Right cardiac atrium (tissue), 5 donors: ENCODE data around the gene NT5C3A. TPM values are rescaled to one million over a fixed set of nuclear protein-coding genes. Genes with fewer than 3 reads are reported as not detected.

Source experiments
- ATAC-seq, 2 donors: fragments of 200-7000 bp; cut with Tn5 transposase; one replicate each; pipeline versions ENCODE4 v1.8.0 to v1.9.1; 2020; ENCODE audit warnings: moderate library complexity in 2 of 2, mild to moderate bottlenecking in 1 of 2
- DNase-seq, 3 donors: peaks; one replicate each; pipeline ENCODE4 v3.0.0-alpha.2; 2020
- H3K27ac ChIP-seq: one replicate; pipeline ENCODE4 v1.5.1; 2013; ENCODE audit warnings: mild to moderate bottlenecking, low read length, control low read depth, moderate library complexity
- H3K27me3 ChIP-seq: one replicate; pipeline ENCODE4 v1.6.1; 2013; ENCODE audit not compliant: control insufficient read depth, insufficient read depth
- H3K4me1 ChIP-seq: one replicate; pipeline ENCODE4 v1.6.1; 2013; ENCODE audit warnings: low read length; ENCODE audit not compliant: control insufficient read depth, insufficient read depth
- H3K4me3 ChIP-seq: one replicate; pipeline ENCODE4 v1.5.1; 2013; ENCODE audit warnings: low read length, control low read depth
- H3K9me3 ChIP-seq: one replicate; pipeline ENCODE4 v1.6.1; 2013; ENCODE audit warnings: low read length; ENCODE audit not compliant: control insufficient read depth
- WGBS: extraction: QIAGEN DNeasy Blood & Tissue Kit; methylation state at CpG from one replicate; pipeline ENCODE4 v1.1.7; 2013; 5-methylcytosine and 5-hydroxymethylcytosine counted together
- intact Hi-C, 4 donors: fragments of 100-400 bp; cut with DNase I; formaldehyde crosslinking; loops; one replicate each; pipeline versions ENCODE4 v1.11.0 to v1.14.0; 2022 to 2023
- long read RNA-seq, 4 donors: library from polyadenylated mRNA; unstranded; transcript quantifications; one replicate each; pipeline ENCODE4 v2.0.0, GENCODE V29; 2020 to 2021
- polyA plus RNA-seq: library from polyadenylated mRNA; stranded (reverse); fragments of 200-250 nt; gene quantifications from one replicate; pipeline ENCODE4 v1.2.3, GENCODE V29; 2013
- total RNA-seq, 4 donors: library from RNA; stranded (reverse); fragmentation: NEBNext Ultra II Directional; extraction: Animal tissue kit (Norgen Biotek cat#: 25700); gene quantifications; one replicate each; pipeline ENCODE4 v1.2.1, GENCODE V29; 2021
- donor health status: healthy with polysubstance abuse.
- donor health status: DM: no; HTN: yes; CAD: no.
- donor health status: DM: no; HTN: no; CAD: no.
- donor health status: DM: no; HTN: yes; CAD: no; lungs with severe emphysema.
- donor health status: DM: yes; HTN: yes; CAD: no.

NT5C3A gene
- total RNA-seq, result 10 to 100 TPM; 13.9 to 21.9 (median 17.4) TPM
- polyA plus RNA-seq, result 12.8 TPM
- long read RNA-seq, donor 1, transcript NT5C3A-204 (10 exons, 1,759 nt), result minor isoform, 6 of 40 reads
- long read RNA-seq, donor 1, transcript NT5C3A-201 (9 exons, 1,704 nt), result major isoform, 21 of 40 reads
- long read RNA-seq, donor 1, partial matches to known transcripts, result 7 of 40 reads
- long read RNA-seq, donor 1, other reads (novel, unspliced or antisense), result 4 of 40 reads
- long read RNA-seq, donor 2, transcript NT5C3A-201 (9 exons, 1,704 nt), result major isoform, 5 of 13 reads
- long read RNA-seq, donor 2, partial matches to known transcripts, result 1 of 13 reads
- long read RNA-seq, donor 2, other reads (novel, unspliced or antisense), result 1 of 13 reads
- long read RNA-seq, donor 3, transcript NT5C3A-204 (10 exons, 1,759 nt), result minor isoform, 6 of 121 reads
- long read RNA-seq, donor 3, transcript NT5C3A-215 (10 exons, 1,542 nt), result minor isoform, 13 of 121 reads
- long read RNA-seq, donor 3, transcript NT5C3A-201 (9 exons, 1,704 nt), result major isoform, 82 of 121 reads
- long read RNA-seq, donor 3, partial matches to known transcripts, result 4 of 121 reads
- long read RNA-seq, donor 3, other reads (novel, unspliced or antisense), result 13 of 121 reads
- long read RNA-seq, donor 4, transcript NT5C3A-201 (9 exons, 1,704 nt), result major isoform, 12 of 20 reads
- long read RNA-seq, donor 4, partial matches to known transcripts, result 3 of 20 reads
- long read RNA-seq, donor 4, other reads (novel, unspliced or antisense), result 1 of 20 reads

DNA sequence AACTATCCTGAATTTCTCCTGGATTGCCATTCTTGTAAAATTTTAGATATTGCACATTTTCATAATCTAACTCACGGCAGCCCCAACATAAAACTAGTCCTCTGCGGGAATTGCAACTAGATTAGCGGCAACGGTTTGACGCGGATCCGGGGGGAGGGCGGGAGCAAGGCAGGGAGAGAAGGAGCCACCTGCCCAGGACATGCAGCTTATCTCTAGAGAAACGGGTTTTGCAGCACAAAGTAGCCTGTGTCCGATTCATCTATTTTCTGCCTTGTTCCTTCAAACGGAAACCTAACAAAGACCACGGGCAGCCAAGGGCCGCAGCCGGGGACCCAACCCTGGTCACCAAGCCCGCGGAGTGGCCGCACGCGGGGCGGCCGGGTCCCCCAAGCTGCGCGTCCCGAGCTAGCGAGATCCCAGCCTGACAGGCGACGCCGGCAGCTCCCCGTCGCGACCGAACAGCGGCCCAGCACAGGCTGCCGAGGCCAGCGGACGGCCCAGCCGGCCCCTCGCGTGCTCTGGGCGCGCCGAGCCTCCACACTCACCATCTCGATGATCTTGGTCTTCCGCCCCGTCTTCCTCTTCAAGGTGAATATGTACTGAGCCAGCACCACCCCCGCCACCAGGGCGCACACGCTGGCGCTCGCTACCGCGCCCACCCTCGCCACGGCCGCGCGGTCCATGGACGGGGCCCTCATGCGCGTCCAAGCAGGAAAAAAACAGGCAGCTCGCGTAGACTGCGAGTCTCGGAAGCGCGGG is at the start of gene NT5C3A:
Gene NT5C3A, minus strand, starts transcription at position 754 of the 759 bp plus-strand sequence. Its CDS starts 71 bp downstream, at position 683.
- Histone ChIP-seq H3K9me3 (no peaks in the 10 kb centered on the region), H3K27ac (peak within 1 kb of the TSS; percentile 98), H3K4me1 (peaks cover 2% of the 10 kb centered on the region), H3K4me3 (peak within 1 kb of the TSS; percentile 89), H3K27me3 (no peaks in the 10 kb centered on the region)
- WGBS, result under 1% methylated on average over 66 of the region's 66 CpGs
- peak; percentile 62 to 71 for ATAC-seq
- intact Hi-C loops, result no loop called here
- peak in 2 of 3 donors; percentile 46 to 80 for DNase-seq

DNA sequence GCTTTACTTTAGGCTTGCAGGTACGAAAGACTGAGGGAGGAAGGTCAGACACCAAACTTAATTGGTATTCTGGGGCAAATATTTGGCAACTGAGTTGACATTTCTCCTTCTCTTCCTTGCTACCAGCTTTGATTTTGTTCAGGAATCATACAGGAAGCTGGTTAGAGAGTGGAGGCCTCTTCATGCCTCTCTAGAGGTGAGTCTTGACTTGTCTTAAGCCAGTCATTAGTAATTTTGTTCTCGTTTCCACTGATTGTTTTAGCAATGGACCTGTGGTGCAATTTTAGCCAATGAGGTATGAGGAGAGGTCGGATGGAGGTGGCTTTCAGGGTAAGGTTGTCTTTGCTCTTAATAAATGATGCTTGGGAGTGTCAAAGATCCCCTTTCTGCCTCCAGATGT is 49.0 kb upstream of the NT5C3A start:
- 79% methylated on average over 3 of the region's 3 CpGs for WGBS
- H3K27me3 ChIP-seq, result no peaks in the 10 kb centered on the region
- intact Hi-C loops, result no loop called here
- no peaks in the 10 kb centered on the region for H3K9me3 ChIP-seq
- ATAC-seq, result no peak
- DNase-seq, result no peak
- H3K4me1 ChIP-seq, result peaks cover 2% of the 10 kb centered on the region
- H3K4me3 ChIP-seq, result no peak overlapping the region
- H3K27ac ChIP-seq, result no peak overlapping the region

GRCh38 chr7:33109758-33110238 is 47.2 kb upstream of the NT5C3A start:
- 20% methylated on average over 11 of the region's 11 CpGs for WGBS
- Histone ChIP-seq H3K27me3 (no peaks in the 10 kb centered on the region), H3K27ac (no peak overlapping the region), H3K4me3 (peak overlapping the region; percentile 98), H3K4me1 (peaks cover 2% of the 10 kb centered on the region), H3K9me3 (no peaks in the 10 kb centered on the region)
- ATAC-seq (peak in 1 of 2 donors; percentile 3), DNase-seq (no peak)
- intact Hi-C loops, result loop anchor here in 2 of 4 donors (10.0 kb wide), 2 partner anchors 165 to 305 kb away; no protein-coding TSS in a partner anchor

- peak within 1 kb of the TSS; percentile 98 for H3K4me3 ChIP-seq
- H3K9me3 ChIP-seq, result no peaks in the 10 kb centered on the region
- ATAC-seq, result peak; percentile 90 to 92
- intact Hi-C loops, result loop anchor here in 2 of 4 donors (10.0 kb wide), 2 partner anchors 164 to 304 kb away; no protein-coding TSS in a partner anchor
- H3K4me1 ChIP-seq, result peaks cover 2% of the 10 kb centered on the region
- peak; percentile 68 to 90 (median 89) for DNase-seq
- WGBS, result under 1% methylated on average over 100 of the region's 100 CpGs
- H3K27me3 ChIP-seq, result no peaks in the 10 kb centered on the region
- H3K27ac ChIP-seq, result peak within 1 kb of the TSS; percentile 89
Measured at GRCh38 chr7:33109005-33109757, 46.6 kb upstream of the NT5C3A start, which contains the start of gene RP9. Gene RP9, minus strand, starts transcription at chr7:33109404. Its CDS starts 32 bp downstream, at chr7:33109372.

DNA sequence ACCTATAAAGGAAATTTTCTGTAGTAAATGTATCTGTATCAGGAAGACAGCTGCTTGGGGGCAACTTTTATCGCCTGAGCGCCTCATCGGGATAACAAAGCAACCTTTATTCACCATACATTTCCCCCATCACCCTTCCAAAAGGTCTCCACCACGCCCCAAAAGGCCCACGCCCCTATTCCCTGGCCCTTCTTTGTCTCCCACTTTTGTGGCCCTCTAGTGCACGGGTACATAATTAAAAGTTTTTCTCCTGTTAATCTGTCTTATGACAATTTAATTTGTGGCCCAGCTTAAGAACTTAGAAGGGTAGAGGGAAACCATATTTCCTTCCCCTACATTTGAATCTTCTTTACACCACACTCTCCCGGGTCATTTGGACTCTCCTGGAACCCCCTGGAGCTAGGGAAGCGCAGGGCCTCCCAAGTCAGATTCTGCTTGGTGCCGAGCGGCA is 46.0 kb upstream of the NT5C3A start:
- DNase-seq (no peak), ATAC-seq (no peak)
- Histone ChIP-seq H3K9me3 (no peaks in the 10 kb centered on the region), H3K27me3 (no peaks in the 10 kb centered on the region), H3K4me1 (peaks cover 2% of the 10 kb centered on the region), H3K4me3 (peak overlapping the region; percentile 98), H3K27ac (peak overlapping the region; percentile 89)
- WGBS, result under 1% methylated on average over 10 of the region's 10 CpGs
- intact Hi-C loops, result loop anchor here in 2 of 4 donors (10.0 kb wide), 2 partner anchors 164 to 304 kb away; no protein-coding TSS in a partner anchor

GRCh38 chr7:33107136-33108066 is 44.8 kb upstream of the NT5C3A start:
- Histone ChIP-seq H3K4me3 (peak overlapping the region; percentile 98), H3K4me1 (peaks cover 2% of the 10 kb centered on the region), H3K27me3 (no peaks in the 10 kb centered on the region), H3K9me3 (no peaks in the 10 kb centered on the region), H3K27ac (no peak overlapping the region)
- peak in 1 of 2 donors; percentile 38 for ATAC-seq
- no peak for DNase-seq
- intact Hi-C loops, result loop anchor here in 2 of 4 donors (10.0 kb wide), 2 partner anchors 163 to 303 kb away; no protein-coding TSS in a partner anchor
- 44% methylated on average over 7 of the region's 7 CpGs for WGBS

- no peak overlapping the region for H3K27ac ChIP-seq
- DNase-seq, result no peak
- ATAC-seq, result no peak
- H3K27me3 ChIP-seq, result no peaks in the 10 kb centered on the region
- H3K4me3 ChIP-seq, result no peak overlapping the region
- H3K9me3 ChIP-seq, result no peaks in the 10 kb centered on the region
- 84% methylated on average over 3 of the region's 3 CpGs for WGBS
- intact Hi-C loops, result loop anchor here in 2 of 4 donors (10.0 kb wide), 2 partner anchors 157 to 297 kb away; no protein-coding TSS in a partner anchor
- peaks cover 2% of the 10 kb centered on the region for H3K4me1 ChIP-seq
Measured at GRCh38 chr7:33101906-33102305, 39.3 kb upstream of the NT5C3A start.

DNA sequence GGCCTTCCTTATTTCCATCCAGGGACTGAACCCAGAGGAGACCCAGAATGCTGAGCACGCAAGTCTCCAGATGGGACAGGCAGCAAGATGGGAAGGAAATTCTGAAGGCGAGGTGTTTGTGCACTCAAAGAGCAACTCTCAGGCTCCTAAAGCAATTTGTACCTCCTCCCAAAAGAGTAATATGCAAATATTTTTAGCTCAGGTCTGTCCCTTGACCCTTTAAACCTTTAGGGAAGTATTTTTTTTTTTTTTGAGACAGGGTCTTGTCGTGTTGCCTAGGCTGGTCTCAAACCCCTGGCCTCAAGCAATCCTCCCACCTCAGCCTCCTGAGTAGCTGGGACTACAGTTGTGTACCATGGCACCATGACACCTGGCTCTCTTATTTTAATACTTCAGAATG is 38.2 kb upstream of the NT5C3A start:
- DNase-seq (no peak), ATAC-seq (no peak)
- H3K9me3 ChIP-seq, result no peaks in the 10 kb centered on the region
- 85% methylated on average over 3 of the region's 3 CpGs for WGBS
- intact Hi-C loops, result loop anchor here in 2 of 4 donors (10.0 kb wide), 2 partner anchors 156 to 296 kb away; no protein-coding TSS in a partner anchor
- H3K4me1 ChIP-seq, result peaks cover 2% of the 10 kb centered on the region
- no peak overlapping the region for H3K4me3 ChIP-seq
- no peaks in the 10 kb centered on the region for H3K27me3 ChIP-seq
- H3K27ac ChIP-seq, result no peak overlapping the region
